Epithelial cell of proximal tubule (primary cell): ENCODE results near the gene RPTOR. TPM values are rescaled to one million over a fixed set of nuclear protein-coding genes. Genes with fewer than 3 reads are reported as not detected.

Experiments
- DNase-seq: peaks from one replicate; pipeline ENCODE4 v3.0.0-alpha.2; 2011; ENCODE audit warnings: low read depth
- H3K4me3 ChIP-seq: 2 replicates; pipeline ENCODE4 v1.5.1; 2011; ENCODE audit warnings: low read depth, mild to moderate bottlenecking, low read length
- CTCF ChIP-seq: conservative IDR thresholded peaks from 2 replicates; pipeline ENCODE4 v1.5.1; 2012; ENCODE audit warnings: low read depth, mild to moderate bottlenecking, low read length
- total RNA-seq: library from RNA; depleted of rRNA; stranded (reverse); fragments of >200 nt; gene quantifications from 2 replicates; pipeline ENCODE4 v1.2.3, GENCODE V29; 2015

RPTOR gene
- total RNA-seq, 1 donor from 2014 or later: 24.4 TPM

- no peak overlapping the region for H3K4me3 ChIP-seq
- TF ChIP-seq CTCF: no peak
- no peak for DNase-seq
These were observed 393.9 kb downstream of the RPTOR start for GRCh38 chr17:80938556-80938955.

GRCh38 chr17:80939151-80940145, 394.8 kb downstream of the RPTOR start:
- TF ChIP-seq CTCF: no peak
- DNase-seq: no peak
- no peak overlapping the region for H3K4me3 ChIP-seq

GRCh38 chr17:80940171-80941123, 395.8 kb downstream of the RPTOR start:
- DNase-seq: no peak
- no peak for TF ChIP-seq CTCF
- H3K4me3 ChIP-seq: no peak overlapping the region

- no peak overlapping the region for H3K4me3 ChIP-seq
- TF ChIP-seq CTCF: no peak
- no peak for DNase-seq
These were observed 396.5 kb downstream of the RPTOR start for GRCh38 chr17:80941171-80941570.

GRCh38 chr17:80941743-80942422, 397.2 kb downstream of the RPTOR start:
- no peak for TF ChIP-seq CTCF

More at GRCh38 chr17:80941743-80942422, 397.2 kb downstream of the RPTOR start:
- no peak overlapping the region for H3K4me3 ChIP-seq
- no peak for DNase-seq
